Raji (cell line): Measurements from ENCODE around the gene IFIT3.

ENCODE experiments used
- POLR2A ChIP-seq: IDR thresholded peaks from 2 replicates; pipeline ENCODE4 v1.6.1; 2011; ENCODE audit warnings: low read depth, low read length, control low read depth; ENCODE audit not compliant: insufficient read depth

Gene IFIT3

GRCh38 chr10:89348975-89349374, 21.2 kb downstream of the IFIT3 start:
- no peak for TF ChIP-seq POLR2A

GRCh38 chr10:89351412-89351779, 23.6 kb downstream of the IFIT3 start:
- no peak for TF ChIP-seq POLR2A

GRCh38 chr10:89351780-89352597, 24.2 kb downstream of the IFIT3 start:
- TF ChIP-seq POLR2A: no peak

- TF ChIP-seq POLR2A: no peak
These were observed 25.0 kb downstream of the IFIT3 start for GRCh38 chr10:89352802-89353201.

- no peak for TF ChIP-seq POLR2A
These were observed 27.7 kb downstream of the IFIT3 start for GRCh38 chr10:89355394-89355931.

- TF ChIP-seq POLR2A: no peak
These were observed 29.3 kb downstream of the IFIT3 start for GRCh38 chr10:89357096-89357495.

GRCh38 chr10:89357975-89358374, 30.2 kb downstream of the IFIT3 start:
- TF ChIP-seq POLR2A: no peak

- TF ChIP-seq POLR2A: no peak
These were observed 32.4 kb downstream of the IFIT3 start for GRCh38 chr10:89360157-89360556.

- no peak for TF ChIP-seq POLR2A
These were observed 35.1 kb downstream of the IFIT3 start for GRCh38 chr10:89362929-89363328.

GRCh38 chr10:89363729-89364442, 36.1 kb downstream of the IFIT3 start:
- no peak for TF ChIP-seq POLR2A

GRCh38 chr10:89364531-89364930, 36.7 kb downstream of the IFIT3 start:
- no peak for TF ChIP-seq POLR2A

GRCh38 chr10:89367529-89367928, 39.7 kb downstream of the IFIT3 start:
- TF ChIP-seq POLR2A: no peak

- TF ChIP-seq POLR2A: no peak
These were observed 40.3 kb downstream of the IFIT3 start for GRCh38 chr10:89368129-89368528.

GRCh38 chr10:89369156-89370105, 41.6 kb downstream of the IFIT3 start:
- no peak for TF ChIP-seq POLR2A

GRCh38 chr10:89371079-89371478, 43.3 kb downstream of the IFIT3 start:
- TF ChIP-seq POLR2A: no peak
